HG02884 (cell line): ENCODE data around the gene TRABD2A.

Source experiments
- ATAC-seq: cut with Tn5 transposase; IDR thresholded peaks from one replicate; pipeline ENCODE4 v1.9.1; 2021; ENCODE audit warnings: mild to moderate bottlenecking, moderate library complexity; ENCODE audit not compliant: unreplicated experiment

The TRABD2A gene

DNA sequence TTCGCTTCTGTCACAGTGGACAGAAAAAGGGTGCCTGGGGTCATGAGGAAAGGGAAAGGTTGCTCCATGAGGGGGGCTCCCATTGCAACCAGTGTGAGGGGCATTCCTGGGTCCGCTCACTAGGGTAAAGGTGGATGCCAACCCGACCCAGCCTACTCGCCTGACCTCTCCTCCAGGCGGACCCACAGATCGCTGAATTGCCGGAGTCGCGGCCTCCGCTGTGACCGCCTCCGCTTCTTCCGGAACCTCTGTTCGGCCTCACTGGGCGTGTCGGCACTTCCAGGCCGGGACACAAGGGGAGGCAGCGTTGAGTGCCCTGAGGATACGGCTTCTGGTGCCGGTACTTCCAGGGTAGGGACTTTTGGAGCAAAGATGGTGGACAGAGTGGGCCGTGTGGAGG lies 57.1 kb downstream of the TRABD2A start:
- no peak for ATAC-seq

DNA sequence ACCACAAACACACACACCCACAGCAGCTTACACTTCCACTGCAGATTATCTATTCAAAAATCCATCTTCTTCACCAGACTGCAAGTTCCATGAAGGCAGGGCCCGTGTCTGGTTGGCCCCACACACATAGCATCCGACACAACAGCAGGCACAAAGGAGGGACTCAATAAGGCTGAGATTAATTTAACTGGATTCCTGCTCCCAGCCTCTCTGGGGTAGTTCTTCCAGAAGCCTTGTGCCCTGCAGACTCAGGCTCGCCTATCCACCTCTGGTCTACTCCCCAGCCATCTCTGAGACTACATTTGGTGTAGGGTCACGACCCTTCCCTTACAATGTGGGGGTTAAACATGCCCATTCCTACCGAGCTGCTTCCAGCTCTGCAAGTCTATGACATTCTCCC lies 57.7 kb downstream of the TRABD2A start:
- no peak for ATAC-seq

DNA sequence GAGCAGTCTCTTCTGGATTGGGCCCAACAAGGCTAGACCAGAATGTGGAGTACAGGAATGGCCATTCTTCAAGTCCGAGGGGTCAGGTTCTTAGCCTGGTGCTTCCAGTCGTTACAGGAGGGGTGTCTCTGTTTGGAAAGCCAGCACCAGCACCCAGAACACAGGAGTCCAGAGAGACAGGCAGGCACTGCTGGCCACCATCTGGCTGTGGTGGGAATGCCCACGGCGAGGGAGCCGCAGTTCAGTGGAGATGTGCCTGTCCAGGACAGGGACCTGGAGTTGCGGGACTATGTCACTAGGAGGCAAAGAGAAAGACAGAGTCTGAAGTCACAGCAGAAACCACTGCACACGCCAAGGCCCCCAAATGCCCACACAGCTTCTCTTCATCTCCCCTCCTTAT lies 59.1 kb downstream of the TRABD2A start:
- ATAC-seq: no peak

DNA sequence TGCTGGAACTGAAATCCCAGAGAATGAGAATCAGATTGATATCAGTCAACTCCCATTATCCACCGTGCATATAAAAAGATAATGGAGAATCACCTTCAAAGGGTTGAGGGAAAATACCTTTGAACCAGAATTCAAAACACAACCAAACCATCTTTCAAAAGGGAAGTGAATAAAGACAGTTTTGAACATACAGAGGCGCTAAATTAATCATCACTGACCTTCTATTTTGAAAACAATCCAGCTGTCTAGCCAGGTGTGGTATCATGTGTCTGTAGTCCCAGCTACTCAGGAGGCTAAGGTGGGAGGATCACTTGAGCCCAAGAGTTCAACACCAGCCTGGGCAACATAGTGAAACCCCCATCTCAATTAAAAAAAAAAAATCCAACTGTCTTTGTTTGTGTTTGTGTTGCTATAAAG lies 63.6 kb downstream of the TRABD2A start:
- peak; percentile 94 for ATAC-seq

GRCh38 chr2:84816426-84817026 lies 64.4 kb downstream of the TRABD2A start:
- peak; percentile 55 for ATAC-seq

DNA sequence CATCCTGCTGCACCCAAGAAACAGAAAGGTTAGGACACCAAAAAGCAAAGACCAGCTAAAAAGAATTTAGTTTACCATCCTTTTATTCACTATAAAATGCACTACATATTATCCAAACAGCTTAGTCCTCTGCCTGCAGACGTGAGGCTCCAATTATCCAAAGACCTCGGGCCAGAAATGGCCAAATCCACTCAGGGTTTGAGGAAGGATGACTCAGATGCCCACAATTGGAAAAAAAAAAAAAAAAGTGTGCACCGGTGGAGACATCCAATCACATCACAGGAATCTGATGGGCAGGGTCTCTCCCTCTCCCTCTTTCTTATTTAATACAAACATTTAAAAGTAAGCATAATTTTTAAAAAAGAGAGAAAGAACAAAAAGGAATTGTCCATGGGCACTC lies 65.7 kb downstream of the TRABD2A start:
- ATAC-seq: no peak

- ATAC-seq: no peak
Measured at GRCh38 chr2:84811839-84812431, 68.9 kb downstream of the TRABD2A start.

DNA sequence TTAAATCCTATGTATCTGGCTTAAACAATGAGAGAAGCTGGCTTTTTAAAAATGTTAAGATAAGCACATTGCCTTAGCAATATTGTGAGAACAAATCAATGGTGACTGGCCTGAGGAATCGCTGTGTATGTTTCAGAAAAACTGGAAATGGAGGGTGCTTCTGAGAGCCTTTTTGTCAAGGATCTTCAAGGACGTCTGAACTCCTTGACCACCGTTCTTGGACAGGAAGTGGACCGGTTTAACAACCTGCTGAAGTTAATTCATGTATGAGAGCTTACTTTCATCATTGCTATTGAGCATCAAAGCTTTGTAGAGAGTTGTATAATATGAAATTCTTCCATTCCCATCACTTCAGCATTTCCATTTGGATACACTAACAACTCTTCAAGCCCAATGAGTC lies 72.6 kb downstream of the TRABD2A start:
- ATAC-seq: no peak

DNA sequence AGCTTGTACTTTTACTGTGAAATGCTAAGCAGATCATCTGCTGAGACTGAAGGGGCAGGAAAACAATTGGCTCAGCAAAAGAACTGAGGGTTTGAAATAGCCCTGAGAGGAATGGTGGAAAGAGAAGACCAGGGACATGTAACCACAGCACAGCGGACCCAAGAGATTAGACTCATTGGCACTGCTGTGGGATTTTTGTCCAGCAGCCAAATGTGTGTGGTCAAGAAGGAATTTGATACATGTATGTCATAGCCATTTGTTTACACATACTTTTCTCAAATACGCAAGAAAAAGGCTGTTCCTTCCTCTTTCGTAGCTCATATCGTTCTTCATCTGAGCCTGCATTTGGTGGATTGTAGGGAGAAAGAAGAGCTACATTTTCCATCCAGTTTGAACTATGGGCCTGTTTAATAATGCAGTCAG lies 73.8 kb downstream of the TRABD2A start:
- no peak for ATAC-seq

- ATAC-seq: no peak
Measured at GRCh38 chr2:84805250-84805958, 75.5 kb downstream of the TRABD2A start.

DNA sequence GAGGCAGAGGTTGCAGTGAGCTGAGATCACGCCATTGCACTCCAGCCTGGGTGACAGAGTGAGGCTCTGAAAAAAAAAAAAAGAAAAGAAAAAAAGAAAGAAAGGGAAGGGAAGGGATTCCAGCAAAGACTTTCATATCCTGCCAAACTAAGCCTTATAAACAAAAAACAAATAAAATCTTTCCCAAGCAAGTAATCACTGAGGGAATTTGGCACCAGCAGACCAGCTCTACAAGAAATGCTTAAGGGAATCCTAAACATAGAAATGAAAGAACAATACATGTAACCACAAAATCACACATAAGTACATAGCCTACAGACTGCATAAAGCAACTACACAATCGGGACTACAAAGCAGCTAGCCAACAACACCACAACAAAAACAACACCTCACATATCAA lies 79.1 kb downstream of the TRABD2A start:
- ATAC-seq: no peak

DNA sequence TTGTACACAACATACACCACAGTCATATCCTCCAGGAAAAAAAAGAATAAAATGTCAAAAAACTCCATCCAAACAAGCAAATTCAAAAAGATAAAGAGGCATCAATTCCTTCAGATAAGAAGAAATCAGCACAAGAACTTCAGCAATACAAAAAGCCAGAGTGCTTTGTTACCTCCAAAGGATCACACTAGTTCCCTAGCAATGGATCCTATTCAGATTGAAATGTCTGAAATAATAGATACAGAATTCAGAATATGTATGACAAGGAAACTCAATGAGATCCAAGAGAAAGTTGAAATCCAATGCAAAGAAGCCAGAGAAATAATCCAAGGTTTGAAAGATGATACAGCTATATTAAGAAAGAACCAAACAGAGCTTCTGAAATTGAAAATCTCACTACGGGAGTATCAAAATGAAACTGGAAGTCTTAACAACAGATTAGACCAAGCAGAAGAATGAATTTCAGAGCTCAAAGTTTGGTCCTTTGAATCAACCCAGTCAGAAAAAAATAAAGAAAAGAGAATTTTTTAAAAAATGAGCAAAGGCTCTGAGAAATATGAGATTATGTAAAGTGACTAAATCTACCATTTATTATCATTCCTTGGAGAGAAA lies 80.6 kb downstream of the TRABD2A start:
- ATAC-seq: peak; percentile 82

- ATAC-seq: peak; percentile 15
Measured at GRCh38 chr2:84799772-84800171, 81.1 kb downstream of the TRABD2A start.

DNA sequence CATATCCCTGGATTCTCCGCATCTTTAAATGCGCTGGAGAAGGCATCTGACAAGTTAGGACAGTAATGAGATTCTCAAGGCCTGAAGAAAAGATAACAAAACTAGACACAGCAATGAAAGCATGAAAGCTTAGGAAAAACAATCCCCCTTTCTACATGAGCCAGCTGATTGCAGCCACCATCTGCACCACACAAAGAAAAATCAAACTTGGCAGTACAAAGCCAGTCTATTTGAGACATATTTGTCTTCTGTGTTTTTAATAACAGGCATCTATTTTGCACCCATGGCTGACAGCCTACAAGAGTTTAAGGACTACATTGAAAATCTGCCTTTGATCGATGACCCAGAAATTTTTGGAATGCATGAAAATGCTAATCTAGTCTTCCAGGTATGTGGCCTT lies 83.6 kb downstream of the TRABD2A start:
- no peak for ATAC-seq

DNA sequence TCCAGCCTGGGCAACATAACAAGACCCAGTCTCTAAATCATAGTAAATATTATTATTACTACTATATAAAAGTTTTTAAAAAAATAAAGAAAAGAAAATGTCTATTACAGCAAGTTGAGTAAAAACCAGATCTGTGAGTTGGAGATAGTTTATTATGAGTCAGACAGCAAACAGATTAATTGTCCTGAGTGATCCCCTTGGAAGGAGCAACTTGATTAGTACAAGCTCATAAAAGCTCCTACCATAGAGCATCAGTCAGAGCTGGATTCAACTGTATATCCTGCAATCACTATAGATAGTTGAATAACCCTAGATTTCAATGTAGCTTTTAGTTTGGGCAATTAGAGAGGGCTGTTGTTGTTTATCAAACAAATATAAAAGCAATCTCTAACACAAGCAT lies 84.1 kb downstream of the TRABD2A start:
- ATAC-seq: no peak

DNA sequence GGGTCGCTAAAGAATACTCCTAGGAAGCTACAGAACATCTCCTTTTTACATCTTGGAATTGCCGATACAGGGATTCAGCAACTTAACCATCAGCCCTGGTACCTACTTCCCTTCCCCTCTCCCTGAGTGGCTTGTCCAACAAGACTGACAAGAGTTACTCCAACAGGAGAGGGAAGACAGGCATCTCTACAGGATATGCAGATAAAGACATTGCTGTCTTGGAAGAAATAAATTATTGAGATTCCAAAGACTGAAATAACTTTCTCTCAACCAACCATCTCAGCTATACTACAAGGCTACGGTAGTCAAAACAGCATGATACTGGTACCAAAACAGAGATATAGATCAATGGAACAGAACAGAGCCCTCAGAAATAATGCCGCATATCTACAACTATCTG lies 87.2 kb downstream of the TRABD2A start:
- no peak for ATAC-seq

DNA sequence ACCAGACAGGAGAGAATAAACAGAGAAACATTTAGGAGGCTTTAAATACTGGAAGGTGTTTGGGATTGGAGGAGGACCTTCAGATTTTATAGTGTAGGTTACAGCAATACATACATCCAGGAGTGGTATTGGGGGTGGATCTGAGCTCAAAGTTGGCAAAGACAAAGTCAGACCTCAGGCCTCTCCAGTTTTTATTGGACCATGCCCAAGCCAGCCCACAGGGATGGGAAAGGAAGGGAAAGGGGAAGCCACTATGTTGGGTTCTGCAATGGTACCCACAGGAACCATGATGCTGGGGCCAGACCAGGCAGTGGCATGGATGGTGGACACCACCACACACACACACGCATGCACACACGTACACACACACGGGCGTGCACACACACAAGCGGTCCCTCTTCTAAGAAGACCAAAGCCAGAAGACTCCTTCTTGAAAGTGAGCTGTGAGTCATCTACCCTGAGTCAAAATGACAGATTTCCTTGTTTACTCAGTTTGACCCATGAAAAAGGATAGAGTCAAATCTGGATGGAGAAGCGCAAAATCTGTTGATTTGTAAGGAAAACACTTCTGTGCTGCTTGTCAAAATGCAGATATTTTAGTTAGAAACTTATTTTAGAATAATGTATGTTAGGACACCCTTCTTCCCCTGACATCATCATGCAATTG lies 87.9 kb downstream of the TRABD2A start:
- ATAC-seq: no peak

GRCh38 chr2:84788498-84788897 lies 92.4 kb downstream of the TRABD2A start:
- ATAC-seq: no peak

GRCh38 chr2:84788027-84788426 lies 92.9 kb downstream of the TRABD2A start:
- ATAC-seq: no peak

DNA sequence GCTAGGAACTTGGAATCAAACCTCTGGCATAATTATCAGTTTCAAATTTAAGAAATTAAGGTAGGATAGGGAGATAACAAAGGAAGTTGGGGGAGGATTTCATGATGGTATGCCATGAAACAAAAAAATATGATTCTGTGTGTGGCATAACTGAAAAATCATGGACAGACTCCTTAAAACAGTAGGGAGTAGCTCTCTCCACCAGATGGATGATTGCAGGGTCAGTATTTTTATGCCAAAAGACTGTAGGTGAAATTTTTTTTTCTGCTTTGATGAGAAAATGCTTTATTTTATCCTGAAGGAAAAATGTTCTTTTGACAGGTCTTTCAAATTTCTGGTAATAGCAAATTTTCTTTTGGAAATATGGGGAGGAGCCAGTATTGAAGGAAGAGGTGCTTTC lies 94.3 kb downstream of the TRABD2A start:
- no peak for ATAC-seq

- no peak for ATAC-seq
Measured at GRCh38 chr2:84785950-84786349, 94.9 kb downstream of the TRABD2A start.
